Measurements from ENCODE around the gene ATG9A. TPM values are rescaled to one million over a fixed set of nuclear protein-coding genes. Genes with fewer than 3 reads are reported as not detected.

Gene ATG9A
- total RNA-seq, 2 donors from 2014 or later: 45.4 to 45.7 TPM

- no peaks in the 10 kb centered on the region for H3K9me3 ChIP-seq (ENCODE audit: control insufficient read depth, low read length)
- no peaks in the 10 kb centered on the region for H3K4me1 Mint-ChIP-seq
- TF ChIP-seq CTCF (conservative IDR thresholded peaks at IDR 0.05): no peak
- peaks cover 16% of the 10 kb centered on the region for H3K36me3 Mint-ChIP-seq (ENCODE audit: low read depth)
- H3K27ac Mint-ChIP-seq: no peak overlapping the region
- H3K27ac ChIP-seq (ENCODE audit: low read depth, low read length): no peak overlapping the region
- no peaks in the 10 kb centered on the region for H3K4me1 ChIP-seq (ENCODE audit: control insufficient read depth, insufficient read depth, low read length)
- no peaks in the 10 kb centered on the region for H3K27me3 Mint-ChIP-seq (ENCODE audit: insufficient read depth)
- no peak overlapping the region for H3K4me3 Mint-ChIP-seq
- WGBS, 2 experiments (ENCODE audit: insufficient coverage in 1 of 2, insufficient read length in 1 of 2): 89 to 98% methylated on average over 6 to 7 of the region's 7 CpGs
- no peaks in the 10 kb centered on the region for H3K27me3 ChIP-seq (ENCODE audit: control insufficient read depth, insufficient read depth, low read length, poor library complexity, severe bottlenecking)
- no peaks in the 10 kb centered on the region for H3K9me3 Mint-ChIP-seq
- no peak overlapping the region for H3K9ac ChIP-seq (ENCODE audit: extremely low read depth, low read length, poor library complexity, severe bottlenecking)
- DNase-seq: no peak
- no peak overlapping the region for H3K4me3 ChIP-seq (ENCODE audit: low read length)
- H3K36me3 ChIP-seq (ENCODE audit: control insufficient read depth, insufficient read depth, low read length): peaks cover 23% of the 10 kb centered on the region
Observed at GRCh38 chr2:219186754-219187456, 42.5 kb downstream of the ATG9A start.

GRCh38 chr2:219184121-219184520 lies 45.3 kb downstream of the ATG9A start:
- no peak for TF ChIP-seq CTCF (conservative IDR thresholded peaks at IDR 0.05)
- Mint-ChIP-seq H3K9me3 (no peaks in the 10 kb centered on the region), H3K4me1 (peaks cover 3% of the 10 kb centered on the region), H3K4me3 (no peak overlapping the region), H3K36me3 (ENCODE audit: low read depth) (peaks cover 32% of the 10 kb centered on the region), H3K27ac (no peak overlapping the region), H3K27me3 (ENCODE audit: insufficient read depth) (no peaks in the 10 kb centered on the region)
- peaks cover 48% of the 10 kb centered on the region for H3K36me3 ChIP-seq (ENCODE audit: control insufficient read depth, insufficient read depth, low read length)
- no peak overlapping the region for H3K4me3 ChIP-seq (ENCODE audit: low read length)
- no peaks in the 10 kb centered on the region for H3K9me3 ChIP-seq (ENCODE audit: control insufficient read depth, low read length)
- 93 to 95% methylated on average over 2 of the region's 2 CpGs for WGBS, 2 experiments (ENCODE audit: insufficient coverage in 1 of 2, insufficient read length in 1 of 2)
- DNase-seq: no peak
- H3K27me3 ChIP-seq (ENCODE audit: control insufficient read depth, insufficient read depth, low read length, poor library complexity, severe bottlenecking): no peaks in the 10 kb centered on the region
- H3K9ac ChIP-seq (ENCODE audit: extremely low read depth, low read length, poor library complexity, severe bottlenecking): no peak overlapping the region
- no peak overlapping the region for H3K27ac ChIP-seq (ENCODE audit: low read depth, low read length)
- H3K4me1 ChIP-seq (ENCODE audit: control insufficient read depth, insufficient read depth, low read length): no peaks in the 10 kb centered on the region

- 90 to 97% methylated on average over 2 to 6 of the region's 6 CpGs for WGBS, 2 experiments (ENCODE audit: insufficient coverage in 1 of 2, insufficient read length in 1 of 2)
- no peak for TF ChIP-seq CTCF (conservative IDR thresholded peaks at IDR 0.05)
- no peak overlapping the region for H3K27ac ChIP-seq (ENCODE audit: low read depth, low read length)
- peaks cover 8% of the 10 kb centered on the region for H3K4me1 Mint-ChIP-seq
- H3K9me3 Mint-ChIP-seq: no peaks in the 10 kb centered on the region
- DNase-seq: no peak
- H3K27me3 Mint-ChIP-seq (ENCODE audit: insufficient read depth): no peaks in the 10 kb centered on the region
- no peak overlapping the region for H3K4me3 Mint-ChIP-seq
- no peak overlapping the region for H3K4me3 ChIP-seq (ENCODE audit: low read length)
- H3K9ac ChIP-seq (ENCODE audit: extremely low read depth, low read length, poor library complexity, severe bottlenecking): no peak overlapping the region
- H3K27me3 ChIP-seq (ENCODE audit: control insufficient read depth, insufficient read depth, low read length, poor library complexity, severe bottlenecking): no peaks in the 10 kb centered on the region
- H3K4me1 ChIP-seq (ENCODE audit: control insufficient read depth, insufficient read depth, low read length): no peaks in the 10 kb centered on the region
- H3K36me3 Mint-ChIP-seq (ENCODE audit: low read depth): peaks cover 32% of the 10 kb centered on the region
- peaks cover 48% of the 10 kb centered on the region for H3K36me3 ChIP-seq (ENCODE audit: control insufficient read depth, insufficient read depth, low read length)
- H3K9me3 ChIP-seq (ENCODE audit: control insufficient read depth, low read length): no peaks in the 10 kb centered on the region
- no peak overlapping the region for H3K27ac Mint-ChIP-seq
Observed at GRCh38 chr2:219183151-219183772, 46.2 kb downstream of the ATG9A start.
